Renal pelvis (tissue), 4 donors: ENCODE results near the gene ZC3H18. TPM values are rescaled to one million over a fixed set of nuclear protein-coding genes. Genes with fewer than 3 reads are reported as not detected.
"Not testable (repeated sequence)": the region's sequence is repeated elsewhere in the genome, so short reads cannot be mapped to it uniquely, and the experiment has no call there.

Source experiments
- DNase-seq: peaks from one replicate; pipeline ENCODE4 v3.0.0-alpha.2; 2013
- polyA plus RNA-seq, 3 donors: library from polyadenylated mRNA; unstranded; fragments of 120-200 nt; gene quantifications; one replicate each; pipeline ENCODE4 v1.2.1, GENCODE V29; 2013; ENCODE audit not compliant: insufficient read length in 3 of 3

ZC3H18 gene
- polyA plus RNA-seq, 3 donors: 40.9 to 47.5 (median 41.3) TPM

GRCh38 chr16:88651989-88652761, 82.0 kb downstream of the ZC3H18 start:
- DNase-seq: no peak

DNA sequence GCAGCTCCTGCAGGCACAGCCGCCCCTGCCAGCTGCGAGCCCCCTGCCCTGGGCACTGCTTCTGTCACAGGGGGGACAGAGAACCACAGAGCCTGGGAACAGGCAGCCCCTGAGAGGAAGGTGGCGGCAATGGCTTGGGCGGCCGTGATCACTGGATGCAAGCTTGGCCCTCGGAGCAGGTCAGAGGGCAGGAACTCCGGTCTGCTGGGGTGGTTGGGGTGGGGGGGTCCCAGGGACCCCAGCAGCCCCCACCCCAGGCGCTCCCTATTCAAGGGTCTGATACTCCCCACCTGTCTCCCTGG, 82.5 kb downstream of the ZC3H18 start:
- DNase-seq: no peak

- DNase-seq: no peak
These were observed 82.9 kb downstream of the ZC3H18 start for GRCh38 chr16:88653101-88653500.

- no peak for DNase-seq
These were observed 83.6 kb downstream of the ZC3H18 start for GRCh38 chr16:88653596-88654362.

DNA sequence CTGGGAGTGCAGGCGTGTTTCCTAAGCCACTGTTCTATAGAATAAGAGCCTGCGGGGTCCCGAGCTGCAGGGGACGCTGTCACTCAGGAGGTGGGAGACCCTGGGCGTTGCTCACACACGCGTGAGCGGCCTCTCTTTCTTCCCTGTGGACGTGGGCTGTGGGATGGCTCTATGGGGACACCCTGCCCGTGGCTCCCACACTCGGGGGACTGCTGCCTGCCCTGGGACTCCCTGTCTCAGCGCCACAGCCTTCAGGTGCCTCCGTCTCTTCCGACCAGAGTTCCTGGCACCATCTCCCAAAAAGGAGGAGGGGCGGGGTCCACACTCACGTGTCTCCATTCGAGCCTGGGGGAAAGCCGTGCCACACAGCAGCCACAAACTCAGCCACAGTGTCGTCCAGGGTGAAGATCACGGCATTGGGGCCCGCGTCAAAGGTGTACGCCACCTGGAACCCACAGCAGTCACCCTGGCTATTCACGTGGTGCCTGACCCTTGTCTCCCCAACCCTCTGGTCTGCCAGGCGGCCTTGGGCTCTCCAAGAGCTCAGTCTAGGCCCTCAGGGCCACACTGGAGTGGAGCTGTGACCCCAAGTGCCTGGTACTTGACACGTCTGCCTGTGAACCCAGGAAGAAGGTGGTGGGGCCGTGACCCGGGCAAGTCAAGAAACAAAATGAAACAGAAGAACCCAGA, 84.3 kb downstream of the ZC3H18 start:
- DNase-seq: no peak

DNA sequence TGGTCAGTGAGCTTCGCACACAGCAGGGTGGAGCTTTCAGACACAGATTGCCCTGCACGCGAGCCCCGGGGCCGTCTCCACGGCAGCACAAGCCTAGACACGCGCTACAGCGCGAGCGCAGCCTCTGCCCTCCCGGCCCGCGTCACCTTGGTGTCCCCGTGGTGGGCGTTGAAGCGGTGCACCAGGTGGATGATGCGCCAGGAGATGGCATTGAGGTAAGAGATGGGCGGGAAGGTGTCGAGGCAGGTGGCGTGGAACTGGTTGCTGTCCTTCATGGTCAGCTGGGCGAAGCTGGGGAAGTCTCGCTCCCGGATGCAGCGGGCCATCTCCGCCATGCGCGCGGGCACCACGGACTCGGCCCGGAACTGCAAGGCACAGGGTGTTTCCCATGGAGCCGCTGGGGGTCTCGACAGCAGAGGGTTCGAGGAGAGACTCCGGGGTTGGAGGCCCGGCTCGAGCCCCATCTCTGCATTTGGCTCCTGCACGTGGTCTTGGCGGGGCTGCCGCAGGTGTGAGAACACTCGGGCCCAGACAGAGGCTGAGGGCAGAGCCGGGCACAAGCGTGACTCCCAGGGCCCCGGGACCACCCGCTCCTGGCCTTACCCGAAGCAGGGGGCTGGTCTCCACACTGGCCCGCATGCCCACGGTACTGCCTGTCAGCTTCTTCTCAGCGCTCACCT, 85.0 kb downstream of the ZC3H18 start:
- no peak for DNase-seq

- DNase-seq: no peak
These were observed 85.6 kb downstream of the ZC3H18 start for GRCh38 chr16:88655733-88656281.

- DNase-seq: no peak
These were observed 86.2 kb downstream of the ZC3H18 start for GRCh38 chr16:88656291-88656980.

DNA sequence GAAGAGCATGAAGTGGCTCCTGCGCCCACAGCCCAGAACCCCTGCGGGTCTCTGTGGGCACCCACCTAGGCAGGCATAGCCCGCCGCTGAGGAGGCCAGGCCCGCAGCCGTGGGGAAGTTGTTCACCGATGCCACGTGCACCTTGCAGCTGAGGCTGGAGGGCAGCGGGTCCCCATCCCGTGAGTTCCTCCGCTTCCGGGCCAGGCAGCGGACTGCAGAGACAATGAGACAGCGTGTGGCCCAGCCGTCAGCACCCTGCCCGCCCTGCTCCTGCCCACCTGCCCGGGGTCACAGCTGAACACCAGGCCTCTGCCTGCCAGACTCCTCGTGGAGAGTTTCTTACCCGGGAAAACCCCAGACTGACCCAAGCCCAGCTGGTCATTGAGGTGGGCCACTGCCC, 87.2 kb downstream of the ZC3H18 start:
- DNase-seq: no peak

DNA sequence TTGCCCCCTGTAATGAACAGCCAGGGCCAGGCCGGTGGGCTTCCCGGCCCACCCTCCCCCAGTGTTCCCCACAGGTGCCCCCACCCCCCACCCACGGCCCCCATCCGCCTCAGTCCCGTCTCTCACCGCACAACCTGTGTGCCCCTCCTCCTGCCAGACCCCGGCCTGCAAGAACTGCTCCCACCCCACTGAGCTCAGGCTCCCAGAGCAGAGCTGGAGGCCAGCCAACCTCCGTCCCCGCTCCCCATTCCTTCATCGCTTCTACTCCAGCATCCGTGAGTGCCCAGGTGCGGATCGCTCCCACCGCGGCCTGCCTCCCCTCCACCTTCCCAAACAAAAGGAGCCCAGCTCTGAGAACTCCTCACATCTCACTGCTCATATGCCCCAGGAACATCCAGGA, 88.5 kb downstream of the ZC3H18 start:
- DNase-seq: no peak

GRCh38 chr16:88659160-88659559, 89.0 kb downstream of the ZC3H18 start:
- DNase-seq: no peak

- no peak for DNase-seq
These were observed 91.3 kb downstream of the ZC3H18 start for GRCh38 chr16:88661468-88661867.

GRCh38 chr16:88662222-88662842, 92.1 kb downstream of the ZC3H18 start:
- no peak for DNase-seq

- peak; percentile 97 for DNase-seq
These were observed 92.8 kb downstream of the ZC3H18 start, which contains the start of gene MVD for GRCh38 chr16:88662843-88663606. Gene MVD, minus strand, starts transcription at chr16:88663091. Its CDS starts 11 bp downstream, at chr16:88663080.

GRCh38 chr16:88665148-88665547, 94.9 kb downstream of the ZC3H18 start:
- DNase-seq: no peak

DNA sequence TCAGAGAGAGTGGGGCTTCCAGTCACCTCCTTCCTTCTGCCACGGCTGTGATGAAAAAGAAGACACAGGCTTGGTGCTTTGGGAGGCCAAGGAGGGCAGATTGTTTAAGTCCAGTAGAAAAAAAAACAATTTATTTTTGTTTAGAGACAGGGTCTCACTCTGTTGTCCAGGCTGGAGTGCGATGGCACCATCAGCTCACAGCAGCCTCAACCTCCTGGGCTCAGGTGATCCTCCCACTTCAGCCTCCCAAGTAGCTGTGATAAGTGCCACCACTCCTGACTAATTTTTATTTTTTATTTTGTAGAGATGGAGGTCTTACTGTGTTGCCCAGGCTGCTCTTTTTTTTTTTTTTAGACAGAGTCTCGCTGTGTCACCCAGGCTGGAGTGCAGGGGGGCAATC, 95.4 kb downstream of the ZC3H18 start:
- DNase-seq: no peak

DNA sequence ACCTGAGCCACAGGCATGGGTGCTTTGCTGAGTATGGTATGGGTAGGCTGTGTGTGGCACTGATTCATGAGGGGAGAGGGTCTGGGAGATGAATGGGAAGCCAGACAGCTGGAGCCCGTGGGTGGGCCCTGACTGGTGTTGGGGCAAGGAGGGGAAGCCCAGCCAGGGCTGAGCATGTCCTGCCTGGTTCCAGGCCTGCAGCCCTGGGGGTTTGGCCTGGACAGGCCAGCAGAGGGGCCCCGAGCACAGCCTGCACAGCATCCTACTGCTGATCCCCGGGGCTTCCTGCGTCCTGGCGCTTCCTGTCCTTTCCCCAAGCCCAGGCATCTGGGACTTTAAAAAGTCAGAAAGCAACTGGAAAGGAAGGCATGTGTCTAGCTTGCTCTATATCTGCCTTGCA, 97.3 kb downstream of the ZC3H18 start:
- DNase-seq: no peak

DNA sequence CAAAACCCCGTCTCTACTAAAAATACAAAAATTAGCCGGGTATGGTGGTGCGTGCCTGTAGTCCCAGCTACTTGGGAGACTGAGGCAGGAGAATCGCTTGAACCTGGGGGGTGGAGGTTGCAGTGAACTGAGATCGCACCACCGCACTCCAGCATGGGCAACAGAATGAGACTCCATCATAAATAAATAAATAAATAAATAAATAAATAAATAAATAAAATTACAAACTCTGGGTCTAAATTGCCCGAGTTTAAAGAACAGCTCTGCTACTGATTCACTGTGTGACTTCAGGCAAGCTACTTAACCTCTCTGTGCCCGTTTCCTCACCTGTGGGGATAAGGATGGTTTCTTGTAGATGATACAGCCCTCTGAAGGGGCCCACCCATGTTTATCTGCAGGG, 99.3 kb downstream of the ZC3H18 start:
- not testable (repeated sequence) for DNase-seq

GRCh38 chr16:88669980-88670379, 99.8 kb downstream of the ZC3H18 start:
- DNase-seq: no peak

DNA sequence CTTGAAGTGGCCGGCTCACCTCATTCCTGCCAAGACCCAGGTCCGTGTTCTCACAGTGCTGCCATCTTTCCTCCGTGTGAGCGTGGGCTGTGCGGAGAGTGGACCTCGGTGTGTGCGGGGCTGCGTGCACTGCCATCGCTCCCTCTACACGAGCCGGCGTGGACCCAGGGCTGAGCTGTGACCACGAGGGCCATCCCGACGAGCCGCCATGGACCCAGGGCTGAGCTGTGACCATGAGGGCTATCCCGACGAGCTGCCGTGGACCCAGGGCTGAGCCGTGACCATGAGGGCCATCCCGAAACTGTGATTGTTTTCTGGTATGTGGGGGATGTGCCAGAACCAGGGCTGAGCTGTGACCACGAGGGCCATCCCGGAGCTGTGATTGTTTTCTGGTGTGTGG, 101.6 kb downstream of the ZC3H18 start:
- DNase-seq: no peak
